Gastroesophageal sphincter (tissue), 3 donors: ENCODE measurements around the gene CHGA.

Experiments
- POLR2A ChIP-seq, 2 donors: fragments of 450-650 bp; IDR thresholded peaks; one replicate each; pipeline ENCODE4 v1.6.1; 2017; ENCODE audit warnings: antibody characterized with exemption in 2 of 2, mild to moderate bottlenecking in 2 of 2, moderate library complexity in 1 of 2
- POLR2AphosphoS5 ChIP-seq: sonication (generic); formaldehyde crosslinking; IDR thresholded peaks from one replicate; pipeline ENCODE4 v1.6.1; 2017; ENCODE audit warnings: antibody characterized with exemption
- TF ChIP-seq, protein P1 (sequence below), 4 experiments: fragments of 200-600 bp in 2 of 4; fragments of 450-650 bp in 2 of 4; sonication (generic) in 1 of 4; IDR thresholded peaks; one replicate each; pipeline ENCODE4 v1.5.1; 2017 to 2019; ENCODE audit warnings: antibody characterized with exemption in 4 of 4, mild to moderate bottlenecking in 2 of 4, moderate library complexity in 2 of 4

DNA sequence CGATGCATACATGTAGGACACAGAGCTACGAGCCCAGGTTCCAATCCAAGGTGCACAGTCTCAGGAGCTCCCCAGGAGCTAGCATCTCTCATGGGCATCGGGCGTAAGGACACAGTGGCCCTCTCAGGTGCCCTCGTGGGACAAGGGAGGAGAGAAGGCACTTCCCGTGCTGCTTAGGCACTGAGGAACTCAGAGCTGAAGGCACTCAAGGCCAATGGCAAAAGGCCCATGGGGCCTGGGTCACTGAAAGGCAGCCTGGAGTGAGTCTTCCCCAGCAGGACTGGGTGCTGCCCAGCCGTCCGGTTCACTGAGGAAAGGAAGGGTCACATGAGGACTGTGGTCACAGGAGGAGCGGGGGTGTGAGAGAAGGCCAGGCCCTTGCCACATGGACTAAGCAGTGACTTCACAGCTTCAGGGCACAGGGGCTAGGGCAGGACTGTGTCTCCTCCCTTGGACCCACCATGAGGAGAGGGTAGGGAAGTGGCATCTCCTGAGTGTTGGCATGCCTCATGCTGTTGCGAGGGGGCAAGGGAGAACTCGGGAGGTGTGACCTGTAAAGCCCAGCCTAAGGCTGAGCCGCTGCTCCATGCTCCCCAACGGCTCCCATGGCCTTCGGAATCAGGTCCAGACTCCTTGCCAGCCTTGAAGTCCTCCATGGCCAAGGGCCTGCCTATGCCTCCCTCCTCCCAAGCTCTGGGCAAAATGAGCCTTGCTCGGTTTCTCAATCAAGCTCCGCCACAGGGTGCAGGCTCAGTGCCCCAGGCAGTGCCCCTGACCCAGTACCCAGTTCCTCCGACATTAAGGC is 51.8 kb downstream of the CHGA start:
- TF ChIP-seq, protein P1, sequence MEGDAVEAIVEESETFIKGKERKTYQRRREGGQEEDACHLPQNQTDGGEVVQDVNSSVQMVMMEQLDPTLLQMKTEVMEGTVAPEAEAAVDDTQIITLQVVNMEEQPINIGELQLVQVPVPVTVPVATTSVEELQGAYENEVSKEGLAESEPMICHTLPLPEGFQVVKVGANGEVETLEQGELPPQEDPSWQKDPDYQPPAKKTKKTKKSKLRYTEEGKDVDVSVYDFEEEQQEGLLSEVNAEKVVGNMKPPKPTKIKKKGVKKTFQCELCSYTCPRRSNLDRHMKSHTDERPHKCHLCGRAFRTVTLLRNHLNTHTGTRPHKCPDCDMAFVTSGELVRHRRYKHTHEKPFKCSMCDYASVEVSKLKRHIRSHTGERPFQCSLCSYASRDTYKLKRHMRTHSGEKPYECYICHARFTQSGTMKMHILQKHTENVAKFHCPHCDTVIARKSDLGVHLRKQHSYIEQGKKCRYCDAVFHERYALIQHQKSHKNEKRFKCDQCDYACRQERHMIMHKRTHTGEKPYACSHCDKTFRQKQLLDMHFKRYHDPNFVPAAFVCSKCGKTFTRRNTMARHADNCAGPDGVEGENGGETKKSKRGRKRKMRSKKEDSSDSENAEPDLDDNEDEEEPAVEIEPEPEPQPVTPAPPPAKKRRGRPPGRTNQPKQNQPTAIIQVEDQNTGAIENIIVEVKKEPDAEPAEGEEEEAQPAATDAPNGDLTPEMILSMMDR (IDR thresholded peaks at IDR 0.05): no peak
- TF ChIP-seq POLR2A (IDR thresholded peaks at IDR 0.05): no peak
- no peak for TF ChIP-seq POLR2AphosphoS5
